ENCODE measurements around the gene FBP2. TPM values are rescaled to one million over a fixed set of nuclear protein-coding genes. Genes with fewer than 3 reads are reported as not detected.

The FBP2 gene
- total and polyA plus RNA-seq, 2 of the 8 experiments (the other 6 are each of a cell fraction or from before 2014, with no cell fraction given), result not detected

DNA sequence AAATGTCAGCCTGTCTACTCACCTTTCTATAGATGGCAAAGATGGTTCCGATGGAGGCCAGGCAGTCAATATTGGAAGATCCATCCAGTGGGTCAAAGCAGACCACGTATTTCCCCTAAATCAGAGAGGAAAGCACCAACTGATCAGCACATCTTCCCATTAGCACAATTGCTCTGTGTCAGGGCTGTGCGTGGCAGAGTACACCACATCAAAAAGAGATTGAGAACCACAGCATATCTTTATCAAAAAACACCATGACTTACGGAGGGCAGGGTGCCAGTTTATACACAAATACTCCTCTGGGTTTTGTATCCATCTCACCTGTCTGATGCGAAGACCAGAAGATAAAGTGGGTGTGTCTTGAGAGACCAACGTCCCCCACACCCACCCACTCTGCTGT lies 9.1 kb downstream of the FBP2 start:
- Histone ChIP-seq H3K4me1 (replicated peaks in 1 of 4; ENCODE audit: control insufficient read depth in 3 of 4, insufficient read depth in 4 of 4, low read length in 3 of 4) (no peaks in the 10 kb centered on the region), H2BK15ac (ENCODE audit: low read length) (no peak overlapping the region), H3K4ac (replicated peaks; ENCODE audit: insufficient read length, low read depth, low read length) (no peak overlapping the region), H2AFZ (ENCODE audit: low read length) (no peak overlapping the region), H3K4me2 (ENCODE audit: insufficient read depth in 1 of 2, low read depth in 2 of 2, low read length in 2 of 2) (no peak overlapping the region), H3K9me3 (ENCODE audit: insufficient read depth in 2 of 2, low read depth in 1 of 2, low read length in 1 of 2) (no peaks in the 10 kb centered on the region), H3K14ac (ENCODE audit: insufficient read length) (no peak overlapping the region), H2BK20ac (ENCODE audit: low read length) (no peak overlapping the region), H3K23me2 (ENCODE audit: low read depth, low read length) (no peaks in the 10 kb centered on the region), H3K9ac (replicated peaks in 1 of 4; ENCODE audit: extremely low read depth in 1 of 4, low read depth in 3 of 4, low read length in 3 of 4) (no peak overlapping the region), H3K4me3 (ENCODE audit: extremely low read depth in 1 of 4, insufficient read depth in 2 of 4, low read depth in 3 of 4, low read length in 4 of 4) (no peak overlapping the region), H3K79me2 (ENCODE audit: control insufficient read depth in 1 of 2, insufficient read depth in 2 of 2, low read length in 2 of 2) (no peaks in the 10 kb centered on the region), H3K79me1 (ENCODE audit: low read depth, low read length) (no peaks in the 10 kb centered on the region), H3K36me3 (ENCODE audit: control insufficient read depth in 2 of 4, insufficient read depth in 4 of 4, low read length in 3 of 4) (no peaks in the 10 kb centered on the region), H2BK12ac (ENCODE audit: low read depth, low read length) (no peak overlapping the region), H3K27me3 (replicated peaks in 1 of 4; ENCODE audit: control insufficient read depth in 3 of 4, extremely low read depth in 1 of 4, insufficient read depth in 3 of 4, low read length in 3 of 4) (no peaks in the 10 kb centered on the region), H2AK5ac (ENCODE audit: low read depth, low read length) (no peak overlapping the region), H4K8ac (ENCODE audit: extremely low read depth, insufficient read depth, low read length) (peak overlapping the region; percentile 18; the same call in 1 of the 2 replicates), H3K27ac (ENCODE audit: low read depth, low read length) (no peak overlapping the region), H2BK5ac (ENCODE audit: low read depth, low read length) (no peak overlapping the region), H3K23ac (ENCODE audit: insufficient read length) (no peak overlapping the region), H4K5ac (ENCODE audit: insufficient read length, low read depth, low read length) (no peak overlapping the region), H2BK120ac (replicated peaks; ENCODE audit: low read depth, low read length) (no peak overlapping the region), H3K56ac (replicated peaks; ENCODE audit: insufficient read length, low read depth, low read length) (no peak overlapping the region), H3K18ac (ENCODE audit: extremely low read depth, low read length) (no peak overlapping the region), H4K20me1 (replicated peaks in 1 of 2; ENCODE audit: control insufficient read depth in 1 of 2, insufficient read depth in 2 of 2, low read length in 2 of 2) (no peaks in the 10 kb centered on the region), H4K91ac (replicated peaks; ENCODE audit: insufficient read length, low read length) (no peak overlapping the region)
- ChIA-PET POLR2A (ENCODE audit: partially characterized antibody) (interaction anchor here (1.0 to 1.3 kb wide), 2 partner anchors 13 to 30 kb away, joined by 3 read pairs; no protein-coding TSS in a partner anchor), CTCF (ENCODE audit: partially characterized antibody) (interaction anchor here (1.6 kb wide), 1 partner anchor 13 kb away, joined by 4 read pairs; no protein-coding TSS in a partner anchor)
- DNase-seq (ENCODE audit: low read depth in 1 of 2, low spot score in 2 of 2) (no peak), FAIRE-seq (no peak)
- 95% methylated on average over 6 of the region's 6 CpGs; no CpG with 5 or more reads in 1 of the 2 experiments for WGBS, 2 experiments (ENCODE audit: extremely low coverage in 1 of 2, insufficient coverage in 1 of 2, insufficient read length in 1 of 2, insufficient replicate concordance in 2 of 2, low coverage in 1 of 2, low lambda C conversion rate in 2 of 2, missing lambda C conversion rate in 1 of 2)
- TF ChIP-seq EP300 (IDR thresholded peaks at IDR 0.05; ENCODE audit: borderline replicate concordance in 1 of 2, low read depth in 2 of 2, low read length in 2 of 2), result no peak
- no peak for TF ChIP-seq MAFK (IDR thresholded peaks at IDR 0.05; ENCODE audit: low read depth, low read length)
- TF ChIP-seq SIRT6 (IDR thresholded peaks at IDR 0.05; ENCODE audit: low read length), result no peak
- TF ChIP-seq USF2 (IDR thresholded peaks at IDR 0.05; ENCODE audit: low read length), result no peak
- TF ChIP-seq TCF12 (IDR thresholded peaks at IDR 0.05; ENCODE audit: low read depth, low read length), result no peak
- TF ChIP-seq RNF2 (IDR thresholded peaks at IDR 0.05; ENCODE audit: borderline replicate concordance, low read depth, low read length, missing control alignments, poor library complexity, severe bottlenecking), result no peak

Data from H1 (cell line).